GM13977 (cell line): ENCODE measurements around the gene LYPD8.

Source experiments
- DNase-seq: peaks from one replicate; pipeline ENCODE4 v3.0.0; 2012; ENCODE audit warnings: low spot score
- in situ Hi-C: fragments of 300-500 bp; cut with MboI; formaldehyde crosslinking; loops from one replicate; pipeline ENCODE4 v1.12.0; 2022; ENCODE audit warnings: low sequenced_read_pairs, low pct_unique_long_range_greater_than_20kb, mixed read lengths, inconsistent platforms; ENCODE audit not compliant: unreplicated experiment
- TF ChIP-seq, protein P1 (sequence below): IDR thresholded peaks from 2 replicates; pipeline ENCODE4 v1.5.1; 2012; ENCODE audit warnings: mild to moderate bottlenecking, control low read depth; ENCODE audit not compliant: insufficient read depth; ENCODE audit errors: extremely low read depth, missing control alignments

LYPD8 gene

DNA sequence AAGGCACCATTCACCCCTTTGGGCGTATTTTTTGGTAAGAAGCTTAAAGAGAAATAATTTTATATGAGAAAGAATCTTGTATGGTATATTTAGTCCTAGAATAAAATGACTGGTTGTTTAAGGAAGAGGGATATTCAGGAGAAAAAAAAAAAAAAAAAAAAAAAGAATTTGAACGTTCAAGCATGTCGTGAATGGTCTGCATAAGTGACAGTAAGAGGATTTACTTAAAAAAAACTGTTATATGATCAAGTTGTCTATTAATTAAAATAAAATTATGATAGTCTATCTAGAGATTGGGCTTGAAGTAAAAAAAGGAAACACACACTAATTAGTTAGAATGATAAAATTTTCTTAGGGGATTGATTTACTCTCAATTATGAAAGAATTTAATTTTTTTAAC lies 41.3 kb downstream of the LYPD8 start:
- in situ Hi-C loops, result no loop called here
- TF ChIP-seq, protein P1, sequence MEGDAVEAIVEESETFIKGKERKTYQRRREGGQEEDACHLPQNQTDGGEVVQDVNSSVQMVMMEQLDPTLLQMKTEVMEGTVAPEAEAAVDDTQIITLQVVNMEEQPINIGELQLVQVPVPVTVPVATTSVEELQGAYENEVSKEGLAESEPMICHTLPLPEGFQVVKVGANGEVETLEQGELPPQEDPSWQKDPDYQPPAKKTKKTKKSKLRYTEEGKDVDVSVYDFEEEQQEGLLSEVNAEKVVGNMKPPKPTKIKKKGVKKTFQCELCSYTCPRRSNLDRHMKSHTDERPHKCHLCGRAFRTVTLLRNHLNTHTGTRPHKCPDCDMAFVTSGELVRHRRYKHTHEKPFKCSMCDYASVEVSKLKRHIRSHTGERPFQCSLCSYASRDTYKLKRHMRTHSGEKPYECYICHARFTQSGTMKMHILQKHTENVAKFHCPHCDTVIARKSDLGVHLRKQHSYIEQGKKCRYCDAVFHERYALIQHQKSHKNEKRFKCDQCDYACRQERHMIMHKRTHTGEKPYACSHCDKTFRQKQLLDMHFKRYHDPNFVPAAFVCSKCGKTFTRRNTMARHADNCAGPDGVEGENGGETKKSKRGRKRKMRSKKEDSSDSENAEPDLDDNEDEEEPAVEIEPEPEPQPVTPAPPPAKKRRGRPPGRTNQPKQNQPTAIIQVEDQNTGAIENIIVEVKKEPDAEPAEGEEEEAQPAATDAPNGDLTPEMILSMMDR, result no peak
- DNase-seq, result no peak

DNA sequence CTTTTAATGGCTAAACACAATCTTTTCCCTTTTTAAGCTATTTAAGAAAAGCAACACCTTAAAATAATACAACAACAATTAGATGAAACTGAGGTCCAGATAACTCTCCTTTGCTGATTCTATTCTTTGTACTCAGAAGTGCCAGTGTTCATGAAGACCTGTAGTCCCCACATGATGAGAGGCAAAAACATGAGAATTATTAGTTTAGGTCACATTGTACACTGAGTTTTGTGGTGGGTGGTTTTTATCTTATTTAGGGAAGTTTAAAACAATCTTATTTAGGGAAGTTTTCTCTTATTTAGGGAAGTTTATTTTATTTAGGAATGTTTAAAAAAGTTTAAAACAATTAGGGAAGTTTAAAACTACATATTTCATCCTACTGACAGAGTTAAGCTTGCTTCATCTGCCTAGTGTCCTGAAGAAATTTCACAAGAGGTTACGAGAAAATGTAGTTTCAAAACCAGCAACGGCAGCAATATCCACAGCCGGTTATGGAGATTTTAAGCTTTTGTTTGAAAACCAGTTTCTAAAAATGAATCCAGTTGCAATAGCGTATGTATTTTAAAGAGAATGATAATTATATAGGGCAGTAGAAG lies 45.2 kb downstream of the LYPD8 start:
- TF ChIP-seq, protein P1, result no peak
- in situ Hi-C loops, result no loop called here
- DNase-seq, result no peak

DNA sequence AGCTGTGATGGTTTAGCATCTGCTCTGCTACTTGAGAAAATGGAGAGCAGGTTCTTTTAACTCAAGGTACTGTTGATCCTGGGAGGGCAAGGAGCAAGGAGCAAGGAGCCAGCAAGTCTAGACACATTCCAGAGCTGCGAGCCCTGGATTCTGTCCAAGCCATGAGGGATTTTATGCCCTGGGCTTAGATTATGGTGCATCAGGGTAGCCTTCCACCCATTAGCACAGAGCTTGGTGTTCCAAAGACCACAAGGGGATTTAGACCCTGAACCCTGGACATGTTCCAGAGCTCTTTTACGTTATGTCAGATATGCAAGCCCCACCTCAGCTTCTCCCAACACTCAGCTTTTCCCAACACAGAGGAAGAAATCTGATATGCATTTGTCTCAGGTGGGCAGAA lies 51.0 kb downstream of the LYPD8 start:
- in situ Hi-C loops, result no loop called here
- TF ChIP-seq, protein P1, result no peak
- no peak for DNase-seq

DNA sequence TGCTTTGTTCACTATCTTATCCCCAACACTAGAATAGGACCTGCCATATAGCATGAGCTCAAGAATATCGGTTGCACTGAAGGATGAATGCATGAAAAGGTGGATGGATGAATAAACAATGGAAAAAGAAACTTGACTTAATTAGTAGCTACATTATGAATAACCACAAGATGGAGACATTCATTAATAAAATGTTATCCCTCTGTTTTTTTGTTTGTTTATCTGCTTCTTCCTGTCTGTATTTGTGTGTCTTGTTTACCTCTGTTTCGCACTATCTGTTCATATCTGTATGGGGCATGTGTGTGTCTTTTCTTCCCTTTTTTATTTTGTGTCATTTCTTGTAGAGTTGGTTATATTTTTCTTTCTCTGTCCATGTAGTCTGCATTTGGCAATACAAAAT lies 51.9 kb downstream of the LYPD8 start:
- in situ Hi-C loops, result no loop called here
- no peak for DNase-seq
- TF ChIP-seq, protein P1, result no peak

DNA sequence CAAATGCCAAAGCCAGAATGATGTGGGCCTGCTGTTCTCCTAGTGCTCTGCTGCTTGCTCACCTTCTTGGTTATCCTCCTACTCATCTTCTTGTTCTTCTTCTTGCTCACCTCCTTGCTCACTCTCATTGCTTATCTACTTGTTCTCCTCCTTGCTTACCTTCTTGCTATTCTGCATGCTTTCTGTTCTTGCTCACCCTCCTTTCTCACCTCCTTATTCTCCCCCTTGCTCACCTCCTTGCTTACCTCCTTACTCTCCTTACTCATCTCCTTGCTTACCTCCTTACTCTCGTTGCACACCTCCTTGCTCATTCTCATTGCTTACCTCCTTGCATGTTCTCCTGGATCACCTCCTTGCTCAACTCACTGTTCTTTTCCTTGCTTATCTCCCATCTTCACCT lies 52.8 kb downstream of the LYPD8 start, which contains the start of gene OR14I1:
Gene OR14I1 (minus strand): TSS at position 53 of the 400 bp plus-strand sequence.
- no peak for DNase-seq
- TF ChIP-seq, protein P1, result no peak
- in situ Hi-C loops, result no loop called here

DNA sequence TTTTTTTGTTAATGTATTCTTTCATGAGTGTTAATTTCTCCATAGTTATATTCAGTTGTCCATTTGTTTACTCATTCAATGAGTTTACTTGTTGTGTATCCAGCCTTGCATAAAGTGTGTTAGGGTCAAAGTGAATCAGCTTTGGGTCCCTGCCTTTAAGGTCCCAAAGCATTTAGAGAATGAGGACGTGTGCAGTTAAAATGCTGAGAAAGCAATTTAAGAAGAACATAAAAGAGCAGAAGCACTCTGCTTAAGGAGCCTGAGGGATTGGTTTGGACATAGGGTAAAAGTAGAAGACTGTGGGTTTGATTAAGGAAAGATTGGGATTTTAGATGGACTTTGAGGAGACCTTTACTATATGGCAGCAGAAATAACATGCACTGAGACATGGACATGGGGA lies 56.5 kb downstream of the LYPD8 start:
- in situ Hi-C loops, result no loop called here
- DNase-seq, result no peak
- TF ChIP-seq, protein P1, result no peak
